MCF 10A (cell line): ENCODE measurements around the gene RPAP2. TPM values are rescaled to one million over a fixed set of nuclear protein-coding genes. Genes with fewer than 3 reads are reported as not detected.
"Not testable (repeated sequence)": the region's sequence is repeated elsewhere in the genome, so short reads cannot be mapped to it uniquely, and the experiment has no call there.

Experiments
- BruUV-seq: library from RNA; stranded (reverse); fragments of 400-500 nt; replicated peaks from 2 replicates; lab custom pipeline; 2021; lab: Mats Ljungman, UMichigan
- CTCF ChIA-PET: fragments of 300-600 bp; sonication (Branson Sonifier 250); formaldehyde crosslinking; extraction: SDS; loops from one replicate; lab custom pipeline; 2021; ENCODE audit warnings: antibody characterized with exemption, inconsistent platforms; lab: Yijun Ruan, JAX
- POLR2A ChIA-PET: fragments of 300-600, 350-650 bp; sonication (Branson Sonifier 250); formaldehyde crosslinking; extraction: SDS; loops from one replicate; lab custom pipeline; 2020; ENCODE audit warnings: antibody characterized with exemption, inconsistent platforms; lab: Yijun Ruan, JAX
- DNase-seq: peaks from one replicate; pipeline ENCODE4 v3.0.0-alpha.2; 2018; ENCODE audit not compliant: unreplicated experiment
- H3K27ac Mint-ChIP-seq: one replicate; pipeline ENCODE4 v1.8.0; 2022; ENCODE audit warnings: mild to moderate bottlenecking, low read depth, mixed read lengths; ENCODE audit not compliant: unreplicated experiment
- H3K27me3 Mint-ChIP-seq: one replicate; pipeline ENCODE4 v1.8.0; 2022; ENCODE audit warnings: mixed read lengths; ENCODE audit not compliant: insufficient read depth, unreplicated experiment
- H3K36me3 Mint-ChIP-seq: one replicate; pipeline ENCODE4 v1.8.0; 2022; ENCODE audit warnings: mild to moderate bottlenecking, moderate library complexity, mixed read lengths; ENCODE audit not compliant: insufficient read depth, unreplicated experiment
- H3K4me1 Mint-ChIP-seq: one replicate; pipeline ENCODE4 v1.8.0; 2022; ENCODE audit warnings: mixed read lengths; ENCODE audit not compliant: insufficient read depth, unreplicated experiment
- H3K4me3 Mint-ChIP-seq: one replicate; pipeline ENCODE4 v1.8.0; 2022; ENCODE audit warnings: mild to moderate bottlenecking, moderate library complexity, mixed read lengths; ENCODE audit not compliant: unreplicated experiment
- H3K9me3 Mint-ChIP-seq: one replicate; pipeline ENCODE4 v1.8.0; 2022; ENCODE audit warnings: mixed read lengths; ENCODE audit not compliant: unreplicated experiment
- CTCF ChIP-seq: fragments of 200-600 bp; IDR thresholded peaks from one replicate; pipeline ENCODE4 v1.8.0; 2022; ENCODE audit warnings: antibody characterized with exemption, mild to moderate bottlenecking; ENCODE audit not compliant: unreplicated experiment
- intact Hi-C: fragments of 100-400 bp; cut with micrococcal nuclease; formaldehyde crosslinking; loops from 2 replicates; pipeline ENCODE4 v1.14.1; 2022
- total RNA-seq: library from RNA; stranded (reverse); gene quantifications from 2 replicates; pipeline ENCODE4 v1.2.3, GENCODE V29; 2022

RPAP2 gene
- total RNA-seq, 1 experiment from 2014 or later = 26.2 TPM

GRCh38 chr1:92425617-92426016 lies 126.8 kb downstream of the RPAP2 start:
- ChIA-PET CTCF (no interaction called here), POLR2A (no interaction called here)
- no peak for DNase-seq
- Mint-ChIP-seq H3K4me1 (no peaks in the 10 kb centered on the region), H3K27ac (no peak overlapping the region), H3K36me3 (no peaks in the 10 kb centered on the region), H3K9me3 (no peaks in the 10 kb centered on the region), H3K27me3 (no peaks in the 10 kb centered on the region), H3K4me3 (no peak overlapping the region)
- intact Hi-C loops = no loop called here
- no peak for TF ChIP-seq CTCF
- BruUV-seq = no TSS peak

- Mint-ChIP-seq H3K4me3 (no peak overlapping the region), H3K4me1 (no peaks in the 10 kb centered on the region), H3K27me3 (no peaks in the 10 kb centered on the region), H3K27ac (no peak overlapping the region), H3K36me3 (no peaks in the 10 kb centered on the region), H3K9me3 (peaks cover 6% of the 10 kb centered on the region)
- intact Hi-C loops = no loop called here
- DNase-seq = no peak
- ChIA-PET CTCF (interaction anchor here (0.6 kb wide), 1 partner anchor 427 kb away, joined by 3 read pairs; no protein-coding TSS in a partner anchor), POLR2A (no interaction called here)
- BruUV-seq = no TSS peak
- TF ChIP-seq CTCF = no peak
Observed at GRCh38 chr1:92430030-92430429, 131.2 kb downstream of the RPAP2 start.

GRCh38 chr1:92434572-92434971 lies 135.7 kb downstream of the RPAP2 start:
- CTCF ChIA-PET = interaction anchor here (0.7 kb wide), 1 partner anchor 21 kb away, joined by 3 read pairs; no protein-coding TSS in a partner anchor
- intact Hi-C loops, POLR2A ChIA-PET, H3K4me3 Mint-ChIP-seq, H3K4me1 Mint-ChIP-seq, DNase-seq, H3K36me3 Mint-ChIP-seq, H3K27ac Mint-ChIP-seq, H3K27me3 Mint-ChIP-seq, BruUV-seq: not testable (repeated sequence)
- peaks cover 13% of the 10 kb centered on the region for H3K9me3 Mint-ChIP-seq

- ChIA-PET POLR2A (no interaction called here), CTCF (no interaction called here)
- DNase-seq = no peak
- Mint-ChIP-seq H3K27ac (no peak overlapping the region), H3K27me3 (no peaks in the 10 kb centered on the region), H3K36me3 (no peaks in the 10 kb centered on the region), H3K4me3 (no peak overlapping the region), H3K9me3 (peaks cover 7% of the 10 kb centered on the region), H3K4me1 (peaks cover 5% of the 10 kb centered on the region)
- TF ChIP-seq CTCF = no peak
- BruUV-seq = no TSS peak
- intact Hi-C loops = no loop called here
Observed at GRCh38 chr1:92439291-92439690, 140.4 kb downstream of the RPAP2 start.

- no peak overlapping the region for H3K27ac Mint-ChIP-seq
- peaks cover 8% of the 10 kb centered on the region for H3K4me1 Mint-ChIP-seq
- H3K4me3 Mint-ChIP-seq = no peak overlapping the region
- H3K27me3 Mint-ChIP-seq = no peaks in the 10 kb centered on the region
- POLR2A ChIA-PET = no interaction called here
- no peaks in the 10 kb centered on the region for H3K36me3 Mint-ChIP-seq
- intact Hi-C loops = no loop called here
- CTCF ChIA-PET = interaction anchor here (0.6 kb wide), 1 partner anchor 25 kb away, joined by 3 read pairs; no protein-coding TSS in a partner anchor
- no peak for TF ChIP-seq CTCF
- no TSS peak for BruUV-seq
- H3K9me3 Mint-ChIP-seq = no peaks in the 10 kb centered on the region
- no peak for DNase-seq
Observed at GRCh38 chr1:92441316-92441696, 142.4 kb downstream of the RPAP2 start.
